ENCODE data around the gene VPS51.
"Not testable (repeated sequence)": the region's sequence is repeated elsewhere in the genome, so short reads cannot be mapped to it uniquely, and the experiment has no call there.

Gene VPS51

GRCh38 chr11:65115361-65116082 lies 19.5 kb downstream of the VPS51 start:
- Histone ChIP-seq H3K9me3 (ENCODE audit: control insufficient read depth, low read length) (no peaks in the 10 kb centered on the region), H3K27ac (ENCODE audit: low read depth, low read length, severe bottlenecking) (no peak overlapping the region), H3K4me1 (ENCODE audit: control insufficient read depth, insufficient read depth, low read length, poor library complexity, severe bottlenecking) (peaks cover 24% of the 10 kb centered on the region), H3K36me3 (ENCODE audit: control insufficient read depth, insufficient read depth, low read length) (peaks cover 52% of the 10 kb centered on the region), H3K4me3 (ENCODE audit: extremely low read depth, insufficient read depth, low read length, poor library complexity, severe bottlenecking) (no peak overlapping the region)
- 95 to 97% methylated on average over 18 of the region's 21 CpGs for WGBS, 2 experiments (ENCODE audit: insufficient coverage in 2 of 2)

- Histone ChIP-seq H3K4me3 (ENCODE audit: extremely low read depth, insufficient read depth, low read length, poor library complexity, severe bottlenecking) (peak overlapping the region; percentile 85), H3K27ac (ENCODE audit: low read depth, low read length, severe bottlenecking) (peak overlapping the region; percentile 71), H3K36me3 (ENCODE audit: control insufficient read depth, insufficient read depth, low read length) (peaks cover 57% of the 10 kb centered on the region), H3K4me1 (ENCODE audit: control insufficient read depth, insufficient read depth, low read length, poor library complexity, severe bottlenecking) (peaks cover 23% of the 10 kb centered on the region), H3K9me3 (ENCODE audit: control insufficient read depth, low read length) (no peaks in the 10 kb centered on the region)
- 36 to 39% methylated on average over 62 to 68 of the region's 68 CpGs for WGBS, 2 experiments (ENCODE audit: insufficient coverage in 2 of 2)
Measured at GRCh38 chr11:65116370-65117205, 20.6 kb downstream of the VPS51 start.

GRCh38 chr11:65117206-65118096 lies 21.4 kb downstream of the VPS51 start, which contains the start of gene ZNHIT2:
Gene ZNHIT2, minus strand, starts transcription at chr11:65117701. Its CDS starts 48 bp downstream, at chr11:65117653.
- 1% methylated on average over 80 to 88 of the region's 89 CpGs for WGBS, 2 experiments (ENCODE audit: insufficient coverage in 2 of 2)
- Histone ChIP-seq H3K9me3 (ENCODE audit: control insufficient read depth, low read length) (no peaks in the 10 kb centered on the region), H3K4me1 (ENCODE audit: control insufficient read depth, insufficient read depth, low read length, poor library complexity, severe bottlenecking) (peaks cover 23% of the 10 kb centered on the region), H3K27ac (ENCODE audit: low read depth, low read length, severe bottlenecking) (peak within 1 kb of the TSS; percentile 71), H3K36me3 (ENCODE audit: control insufficient read depth, insufficient read depth, low read length) (peaks cover 57% of the 10 kb centered on the region), H3K4me3 (ENCODE audit: extremely low read depth, insufficient read depth, low read length, poor library complexity, severe bottlenecking) (peak within 1 kb of the TSS; percentile 85)

GRCh38 chr11:65118097-65118837 lies 22.3 kb downstream of the VPS51 start:
- Histone ChIP-seq H3K4me3 (ENCODE audit: extremely low read depth, insufficient read depth, low read length, poor library complexity, severe bottlenecking) (peak overlapping the region; percentile 85), H3K4me1 (ENCODE audit: control insufficient read depth, insufficient read depth, low read length, poor library complexity, severe bottlenecking) (peaks cover 17% of the 10 kb centered on the region), H3K27ac (ENCODE audit: low read depth, low read length, severe bottlenecking) (peak overlapping the region; percentile 53), H3K9me3 (ENCODE audit: control insufficient read depth, low read length) (no peaks in the 10 kb centered on the region), H3K36me3 (ENCODE audit: control insufficient read depth, insufficient read depth, low read length) (peaks cover 60% of the 10 kb centered on the region)
- 89 to 90% methylated on average over 16 of the region's 18 CpGs for WGBS, 2 experiments (ENCODE audit: insufficient coverage in 2 of 2)

- not testable (repeated sequence) for H3K4me3 ChIP-seq (ENCODE audit: extremely low read depth, insufficient read depth, low read length, poor library complexity, severe bottlenecking); H3K27ac ChIP-seq (ENCODE audit: low read depth, low read length, severe bottlenecking); H3K9me3 ChIP-seq (ENCODE audit: control insufficient read depth, low read length)
- Histone ChIP-seq H3K4me1 (ENCODE audit: control insufficient read depth, insufficient read depth, low read length, poor library complexity, severe bottlenecking) (peaks cover 11% of the 10 kb centered on the region), H3K36me3 (ENCODE audit: control insufficient read depth, insufficient read depth, low read length) (peaks cover 62% of the 10 kb centered on the region)
- WGBS, 2 experiments (ENCODE audit: insufficient coverage in 2 of 2), result 94 to 96% methylated on average over 15 to 16 of the region's 18 CpGs
Measured at GRCh38 chr11:65118891-65119669, 23.1 kb downstream of the VPS51 start.

GRCh38 chr11:65119670-65119995 lies 23.6 kb downstream of the VPS51 start:
- Histone ChIP-seq H3K36me3 (ENCODE audit: control insufficient read depth, insufficient read depth, low read length) (peaks cover 65% of the 10 kb centered on the region), H3K4me3 (ENCODE audit: extremely low read depth, insufficient read depth, low read length, poor library complexity, severe bottlenecking) (no peak overlapping the region), H3K9me3 (ENCODE audit: control insufficient read depth, low read length) (no peaks in the 10 kb centered on the region), H3K27ac (ENCODE audit: low read depth, low read length, severe bottlenecking) (no peak overlapping the region), H3K4me1 (ENCODE audit: control insufficient read depth, insufficient read depth, low read length, poor library complexity, severe bottlenecking) (peaks cover 11% of the 10 kb centered on the region)

GRCh38 chr11:65120831-65121230 lies 24.8 kb downstream of the VPS51 start:
- peak overlapping the region; percentile 95 for H3K4me3 ChIP-seq (ENCODE audit: extremely low read depth, insufficient read depth, low read length, poor library complexity, severe bottlenecking)
- H3K9me3 ChIP-seq (ENCODE audit: control insufficient read depth, low read length), result no peaks in the 10 kb centered on the region
- H3K4me1 ChIP-seq (ENCODE audit: control insufficient read depth, insufficient read depth, low read length, poor library complexity, severe bottlenecking), result peaks cover 11% of the 10 kb centered on the region
- no peak overlapping the region for H3K27ac ChIP-seq (ENCODE audit: low read depth, low read length, severe bottlenecking)
- WGBS, 2 experiments (ENCODE audit: insufficient coverage in 2 of 2), result 93% methylated on average over 2 of the region's 3 CpGs; no CpG with 5 or more reads in 1 of the 2 experiments
- peaks cover 67% of the 10 kb centered on the region for H3K36me3 ChIP-seq (ENCODE audit: control insufficient read depth, insufficient read depth, low read length)

GRCh38 chr11:65121447-65121864 lies 25.4 kb downstream of the VPS51 start:
- Histone ChIP-seq H3K4me1 (ENCODE audit: control insufficient read depth, insufficient read depth, low read length, poor library complexity, severe bottlenecking) (peaks cover 11% of the 10 kb centered on the region), H3K4me3 (ENCODE audit: extremely low read depth, insufficient read depth, low read length, poor library complexity, severe bottlenecking) (peak overlapping the region; percentile 95), H3K9me3 (ENCODE audit: control insufficient read depth, low read length) (no peaks in the 10 kb centered on the region), H3K36me3 (ENCODE audit: control insufficient read depth, insufficient read depth, low read length) (peaks cover 68% of the 10 kb centered on the region), H3K27ac (ENCODE audit: low read depth, low read length, severe bottlenecking) (peak overlapping the region; percentile 66)
- 4 to 5% methylated on average over 20 to 22 of the region's 22 CpGs for WGBS, 2 experiments (ENCODE audit: insufficient coverage in 2 of 2)

GRCh38 chr11:65121865-65122696 lies 26.1 kb downstream of the VPS51 start, which contains the start of the genes FAU and MRPL49:
Gene FAU, minus strand, starts transcription at chr11:65122134. Its CDS starts 321 bp downstream, at chr11:65121813.
Gene MRPL49, plus strand, starts transcription at chr11:65122321. Its CDS starts 26 bp downstream, at chr11:65122347.
- H3K4me1 ChIP-seq (ENCODE audit: control insufficient read depth, insufficient read depth, low read length, poor library complexity, severe bottlenecking), result peaks cover 8% of the 10 kb centered on the region
- peaks cover 72% of the 10 kb centered on the region for H3K36me3 ChIP-seq (ENCODE audit: control insufficient read depth, insufficient read depth, low read length)
- H3K9me3 ChIP-seq (ENCODE audit: control insufficient read depth, low read length), result no peaks in the 10 kb centered on the region
- 0% methylated on average over 47 to 60 of the region's 64 CpGs for WGBS, 2 experiments (ENCODE audit: insufficient coverage in 2 of 2)
- peak within 1 kb of the TSS; percentile 95 for H3K4me3 ChIP-seq (ENCODE audit: extremely low read depth, insufficient read depth, low read length, poor library complexity, severe bottlenecking)
- H3K27ac ChIP-seq (ENCODE audit: low read depth, low read length, severe bottlenecking), result peak within 1 kb of the TSS; percentile 68
